Measurements from ENCODE around the gene MX1. TPM values are rescaled to one million over a fixed set of nuclear protein-coding genes. Genes with fewer than 3 reads are reported as not detected.

Gene MX1
- total RNA-seq, 1 experiment from 2014 or later: 2.0 TPM

- no peaks in the 10 kb centered on the region for H3K9me3 ChIP-seq (ENCODE audit: control insufficient read depth in 1 of 2, insufficient read depth in 1 of 2, low read depth in 1 of 2, low read length in 2 of 2)
- H3K4me1 ChIP-seq (ENCODE audit: control insufficient read depth in 1 of 2, insufficient read depth in 2 of 2, low read length in 2 of 2): peaks cover 0 to 9% of the 10 kb centered on the region in 2 experiments; a peak in 2 of 4 replicates
- no peak for ATAC-seq
- no peaks in the 10 kb centered on the region for H3K79me2 ChIP-seq (ENCODE audit: insufficient read depth, low read length)
- ChIA-PET CTCF (interaction anchor here (3.4 kb wide), 1 partner anchor 182 kb away, joined by 10 read pairs; no protein-coding TSS in a partner anchor), RAD21 (ENCODE audit: low non-redundant PET in 1 of 2, low total read pairs in 2 of 2, uncharacterized antibody in 2 of 2, unreplicated experiment in 2 of 2) (no interaction called here), POLR2A (no interaction called here)
- no peaks in the 10 kb centered on the region for H3K27me3 ChIP-seq (ENCODE audit: insufficient read depth, low read length)
- H4K20me1 ChIP-seq (ENCODE audit: insufficient read depth): no peaks in the 10 kb centered on the region
- H2AFZ ChIP-seq (ENCODE audit: low read depth, low read length, poor library complexity, severe bottlenecking): no peak overlapping the region
- H3K27ac ChIP-seq (ENCODE audit: low read depth, low read length): no peak overlapping the region
- H3K4me2 ChIP-seq (ENCODE audit: low read length): no peak overlapping the region
- H3K36me3 ChIP-seq (ENCODE audit: control insufficient read depth in 1 of 2, insufficient read depth in 2 of 2, low read length in 2 of 2): no peaks in the 10 kb centered on the region
- no peaks in the 10 kb centered on the region for H3K9me2 ChIP-seq (ENCODE audit: insufficient read depth)
- no peak for DNase-seq (ENCODE audit: low read depth, low spot score)
- BruUV-seq (replicated peaks): no TSS peak
- no peak for TF ChIP-seq POLR2AphosphoS5 (IDR thresholded peaks at IDR 0.05; ENCODE audit: low read depth, low read length)
- TF ChIP-seq REST (IDR thresholded peaks at IDR 0.05; ENCODE audit: low read depth): no peak
- no peak for TF ChIP-seq TCF7L2 (IDR thresholded peaks at IDR 0.05; ENCODE audit: borderline replicate concordance, extremely low read depth, insufficient read depth, insufficient read length)
- TF ChIP-seq CBX3 (IDR thresholded peaks at IDR 0.05; ENCODE audit: low read depth): no peak
- TF ChIP-seq SRF (IDR thresholded peaks at IDR 0.05; ENCODE audit: low read depth): no peak
- no peak for TF ChIP-seq ELF1 (IDR thresholded peaks at IDR 0.05; ENCODE audit: borderline replicate concordance, low read depth)
- H3K9ac ChIP-seq (ENCODE audit: low read length): no peak overlapping the region
- intact Hi-C loops (cut with micrococcal nuclease): no loop called here
- H3K4me3 ChIP-seq (replicated peaks in 1 of 2; ENCODE audit: low read depth in 1 of 2, low read length in 2 of 2): no peak overlapping the region
These were observed 39.2 kb downstream of the MX1 start for GRCh38 chr21:41465176-41465781.
